D721Med (cell line): ENCODE data around the gene TUBB.
A peak's percentile ranks its signal among the peaks of the same experiment; 100 is the strongest.

Experiments used
- DNase-seq: peaks from one replicate; pipeline ENCODE4 v3.0.0; 2011; ENCODE audit warnings: low spot score; ENCODE audit not compliant: insufficient read length
- FAIRE-seq: peaks from 2 replicates; lab custom pipeline; 2011; peaks lifted over from hg19 to GRCh38; lab: Jason Lieb, UNC
- CTCF ChIP-seq: IDR thresholded peaks from 2 replicates; pipeline ENCODE4 v1.5.1; 2012; ENCODE audit warnings: mild to moderate bottlenecking, control low read depth; ENCODE audit not compliant: insufficient read depth; ENCODE audit errors: missing control alignments

The TUBB gene

DNA sequence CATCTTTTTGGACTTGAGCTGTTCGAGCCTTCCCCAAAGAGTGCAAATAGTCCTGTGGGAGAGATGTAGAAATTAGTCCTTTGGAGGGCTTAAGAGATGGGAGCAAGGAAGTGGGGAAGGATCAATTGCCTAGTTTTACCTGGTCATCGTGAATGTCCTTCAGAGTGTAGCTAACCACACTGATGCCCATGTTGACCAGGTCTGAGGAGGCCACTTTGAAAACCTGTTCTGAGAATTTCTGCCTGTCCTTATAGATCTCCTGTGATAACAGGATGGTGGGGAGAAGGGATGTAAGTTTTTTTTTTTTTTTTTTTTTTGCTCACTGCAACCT lies 20.4 kb downstream of the TUBB start:
- DNase-seq (no peak), FAIRE-seq (no peak)
- TF ChIP-seq CTCF, result no peak

GRCh38 chr6:30741063-30741779 lies 21.1 kb downstream of the TUBB start:
- no peak for FAIRE-seq
- DNase-seq, result no peak
- no peak for TF ChIP-seq CTCF

DNA sequence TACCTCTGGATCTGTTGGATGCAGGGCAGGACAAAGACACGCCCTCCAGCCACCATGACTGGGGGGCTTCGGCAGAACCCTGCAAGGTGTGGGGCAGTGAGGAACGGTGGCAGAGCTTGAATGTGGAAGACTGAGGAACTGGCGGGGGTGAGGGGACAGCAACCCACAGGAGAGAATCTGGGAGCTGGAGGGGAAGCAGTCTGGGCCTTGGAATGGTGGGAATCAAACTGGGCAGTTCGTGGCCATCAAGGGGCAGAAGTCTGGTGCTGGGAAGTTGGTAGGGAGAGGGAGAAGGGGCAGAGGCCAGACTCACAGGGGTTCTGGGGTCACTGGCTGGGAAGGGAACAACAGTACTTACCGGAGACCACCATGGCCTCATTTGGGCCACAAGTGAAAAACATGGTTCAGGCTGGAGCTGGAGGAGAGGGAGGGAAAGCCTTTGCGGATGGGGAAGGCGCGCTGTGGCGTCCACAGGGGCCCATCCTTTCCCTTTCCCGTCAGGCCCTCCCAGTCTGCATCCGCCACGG lies 21.7 kb downstream of the TUBB start:
- DNase-seq (no peak), FAIRE-seq (no peak)
- TF ChIP-seq CTCF, result no peak

- TF ChIP-seq CTCF, result no peak
- peak; percentile 73 for DNase-seq
- no peak for FAIRE-seq
These were observed 22.4 kb downstream of the TUBB start, which contains the start of gene FLOT1 for GRCh38 chr6:30742316-30743098. Gene FLOT1 (minus strand): TSS chr6:30742687. CDS start chr6:30742189, 498 bp downstream.

DNA sequence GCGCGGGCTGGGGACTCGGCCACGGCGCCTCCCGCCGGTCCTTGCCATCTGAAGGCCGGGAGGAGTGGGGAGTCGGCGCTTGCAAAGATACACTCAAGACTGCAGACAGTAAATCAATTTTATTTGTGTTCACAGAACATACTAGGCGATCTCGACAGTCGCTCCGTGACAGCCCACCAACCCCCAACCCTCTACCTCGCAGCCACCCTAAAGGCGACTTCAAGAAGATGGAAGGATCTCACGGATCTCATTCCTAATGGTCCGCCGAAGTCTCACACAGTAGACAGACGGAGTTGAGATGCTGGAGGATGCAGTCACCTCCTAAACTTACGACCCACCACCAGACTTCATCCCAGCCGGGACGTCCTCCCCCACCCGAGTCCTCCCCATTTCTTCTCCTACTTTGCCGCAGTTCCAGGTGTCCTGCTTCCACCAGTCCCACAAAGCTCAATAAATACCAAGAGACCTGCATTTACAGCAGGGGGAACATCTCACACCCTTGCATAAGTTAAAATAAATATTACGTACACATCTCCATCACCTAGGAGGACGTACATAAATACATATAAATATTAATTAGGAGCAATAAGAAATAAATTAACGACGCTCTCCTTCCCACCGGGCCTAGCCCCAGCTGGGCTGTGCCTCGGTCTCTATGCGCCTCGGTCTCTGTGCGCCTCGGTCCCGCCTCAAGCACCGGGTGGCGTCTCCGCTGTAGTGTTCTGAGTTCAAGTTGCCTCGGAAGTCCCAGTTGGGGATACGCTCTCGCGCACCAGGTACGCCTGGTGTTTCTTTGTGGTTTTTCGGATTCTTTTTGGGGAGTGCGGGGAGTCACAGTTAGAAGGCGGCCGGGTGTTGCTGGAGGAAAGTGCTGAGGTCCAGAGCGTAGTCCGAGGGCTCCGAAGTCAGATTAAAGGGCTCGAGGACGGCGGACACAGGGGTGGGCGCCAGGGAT lies 23.2 kb downstream of the TUBB start:
- no peak for DNase-seq
- no peak for FAIRE-seq

More for the DNA sequence above, 23.2 kb downstream of the TUBB start:
- TF ChIP-seq CTCF, result no peak
